Measurements from ENCODE around the gene USF1.

GRCh38 chr1:161070761-161071160 is 25.0 kb upstream of the USF1 start:
- TF ChIP-seq EP300 (IDR thresholded peaks at IDR 0.05; ENCODE audit: borderline replicate concordance in 1 of 2, low read depth in 1 of 2, low read length in 1 of 2) = no peak
- no peak for TF ChIP-seq FOXJ3 (CRISPR knock-in tag; IDR thresholded peaks at IDR 0.05)
- no peak for TF ChIP-seq USF2 (IDR thresholded peaks at IDR 0.05; ENCODE audit: borderline replicate concordance, low read depth, low read length)
- TF ChIP-seq CTCF (IDR thresholded peaks at IDR 0.05) = no peak
- no peak for TF ChIP-seq PBX3 (IDR thresholded peaks at IDR 0.05)
- TF ChIP-seq YY1 (IDR thresholded peaks at IDR 0.05; ENCODE audit: low read depth) = no peak
- no peak for TF ChIP-seq SIN3A (IDR thresholded peaks at IDR 0.05; ENCODE audit: borderline replicate concordance, low read depth, low read length)
- no peak for TF ChIP-seq RAD21 (IDR thresholded peaks at IDR 0.05; ENCODE audit: low read length)
- TF ChIP-seq CHD2 (IDR thresholded peaks at IDR 0.05; ENCODE audit: low read length, partially characterized antibody) = no peak
- TF ChIP-seq POLR2AphosphoS5 (IDR thresholded peaks at IDR 0.05; ENCODE audit: low read depth, low read length) = no peak
- TF ChIP-seq JUND (IDR thresholded peaks at IDR 0.05) = no peak
- TF ChIP-seq TEAD4 (IDR thresholded peaks at IDR 0.05; ENCODE audit: borderline replicate concordance, insufficient read depth) = no peak
